Stimulated activated CD4-positive, alpha-beta T cell treated with anti-CD3 and anti-CD28 coated beads, TNF-alpha, amount 100 ng/mL, for 48 hours (primary cell): ENCODE measurements around the gene FOXL3.
A peak's percentile ranks its signal among the peaks of the same experiment; 100 is the strongest.

ENCODE experiments used
- DNase-seq, 3 donors: peaks; one replicate each; pipeline ENCODE4 v3.0.0-alpha.2; 2020; ENCODE audit warnings: low read depth in 3 of 3

The FOXL3 gene

DNA sequence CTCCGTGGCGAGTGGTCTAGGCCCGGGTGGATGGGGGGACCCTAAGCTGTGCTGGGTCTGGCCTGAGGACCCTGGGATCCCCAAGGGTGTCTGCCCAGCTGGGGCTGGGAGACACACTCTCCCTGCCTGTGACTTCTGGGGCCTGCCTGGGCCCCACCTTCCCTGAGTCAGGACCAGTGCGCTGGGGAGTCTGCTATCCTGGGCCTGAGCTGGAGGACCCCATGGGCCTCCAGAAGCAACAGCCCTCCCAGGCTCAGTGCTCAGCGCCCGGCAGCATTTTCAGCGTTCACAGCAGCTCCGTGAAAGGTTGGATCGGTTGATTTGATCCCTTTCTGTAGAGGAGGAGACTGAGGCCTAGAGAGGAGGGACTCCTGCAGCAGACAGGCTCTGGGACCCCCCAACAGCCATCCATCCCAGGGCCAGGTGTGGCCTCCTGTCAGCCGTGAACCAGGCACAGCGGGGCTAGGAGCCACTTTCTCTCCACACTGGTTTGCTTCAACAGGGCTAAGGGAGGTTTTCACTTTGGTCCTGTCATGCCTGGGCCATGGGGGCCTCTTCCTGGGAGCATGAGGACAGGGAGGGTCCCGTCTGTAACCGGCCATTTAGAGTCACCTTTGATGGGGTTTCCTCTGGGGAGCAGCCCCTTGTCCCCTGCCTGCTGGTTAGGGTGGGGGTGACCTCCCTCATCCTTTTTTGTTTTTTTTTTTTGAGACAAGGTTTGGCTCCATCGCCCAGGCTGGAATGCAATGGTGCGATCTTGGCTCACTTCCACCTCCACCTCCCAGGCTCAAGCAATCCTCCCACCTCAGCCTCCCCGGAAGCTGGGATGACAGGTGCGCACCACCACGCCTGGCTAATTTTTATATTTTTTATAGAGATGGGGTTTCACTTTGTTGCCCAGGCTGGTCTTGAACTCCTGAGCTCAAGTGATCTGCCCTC is 12.4 kb downstream of the FOXL3 start:
- no peak for DNase-seq

DNA sequence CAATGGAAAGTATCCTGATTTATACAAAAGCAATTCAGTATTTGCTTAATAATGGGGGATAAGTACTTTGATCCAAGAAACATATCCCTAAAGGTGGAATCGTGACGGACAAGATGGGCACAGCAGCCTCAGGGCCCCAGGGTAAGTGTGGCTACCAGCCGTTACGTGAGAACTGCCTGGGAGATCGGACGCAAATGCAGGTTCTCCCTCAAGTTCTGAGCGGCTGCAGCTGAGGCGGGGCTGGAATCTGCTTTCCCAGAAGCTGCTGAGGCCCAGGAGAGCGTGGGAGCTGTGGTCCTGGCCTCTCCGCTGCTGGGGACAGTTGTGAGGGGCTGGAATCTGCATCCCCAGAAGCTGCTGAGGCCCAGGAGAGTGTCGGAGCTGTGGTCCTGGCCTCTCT is 13.5 kb downstream of the FOXL3 start:
- DNase-seq, result no peak

DNA sequence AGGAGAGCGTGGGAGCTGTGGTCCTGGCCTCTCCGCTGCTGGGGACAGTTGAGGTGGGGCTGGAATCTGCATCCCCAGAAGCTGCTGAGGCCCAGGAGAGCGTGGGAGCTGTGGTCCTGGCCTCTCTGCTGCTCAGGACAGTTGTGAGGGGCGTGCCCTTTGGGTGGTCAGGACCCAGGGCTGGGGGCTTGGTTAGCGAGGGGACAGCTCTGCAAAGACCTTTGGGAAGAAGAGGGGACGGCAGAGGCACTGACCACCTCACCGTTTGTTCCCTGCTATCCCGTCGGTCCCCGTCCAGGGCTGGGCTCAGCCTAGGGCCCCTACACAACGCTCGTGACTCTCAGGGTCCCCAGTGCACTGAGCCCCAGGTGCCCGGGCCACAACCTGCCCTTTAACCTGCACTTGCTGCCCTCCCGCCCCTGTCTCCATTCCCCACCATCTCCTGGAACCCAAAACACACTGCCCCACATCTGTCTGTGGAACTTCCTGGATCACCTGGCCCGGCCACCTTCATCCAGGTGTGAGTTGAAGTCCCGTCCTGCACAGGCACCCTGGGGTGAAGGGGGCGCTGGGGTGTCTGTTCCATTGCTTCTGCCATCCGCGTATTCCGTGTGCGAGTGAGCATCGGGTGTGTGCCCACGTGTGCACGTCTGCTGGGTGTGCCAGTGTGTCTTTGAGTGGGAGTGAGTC is 14.1 kb downstream of the FOXL3 start:
- no peak for DNase-seq

DNA sequence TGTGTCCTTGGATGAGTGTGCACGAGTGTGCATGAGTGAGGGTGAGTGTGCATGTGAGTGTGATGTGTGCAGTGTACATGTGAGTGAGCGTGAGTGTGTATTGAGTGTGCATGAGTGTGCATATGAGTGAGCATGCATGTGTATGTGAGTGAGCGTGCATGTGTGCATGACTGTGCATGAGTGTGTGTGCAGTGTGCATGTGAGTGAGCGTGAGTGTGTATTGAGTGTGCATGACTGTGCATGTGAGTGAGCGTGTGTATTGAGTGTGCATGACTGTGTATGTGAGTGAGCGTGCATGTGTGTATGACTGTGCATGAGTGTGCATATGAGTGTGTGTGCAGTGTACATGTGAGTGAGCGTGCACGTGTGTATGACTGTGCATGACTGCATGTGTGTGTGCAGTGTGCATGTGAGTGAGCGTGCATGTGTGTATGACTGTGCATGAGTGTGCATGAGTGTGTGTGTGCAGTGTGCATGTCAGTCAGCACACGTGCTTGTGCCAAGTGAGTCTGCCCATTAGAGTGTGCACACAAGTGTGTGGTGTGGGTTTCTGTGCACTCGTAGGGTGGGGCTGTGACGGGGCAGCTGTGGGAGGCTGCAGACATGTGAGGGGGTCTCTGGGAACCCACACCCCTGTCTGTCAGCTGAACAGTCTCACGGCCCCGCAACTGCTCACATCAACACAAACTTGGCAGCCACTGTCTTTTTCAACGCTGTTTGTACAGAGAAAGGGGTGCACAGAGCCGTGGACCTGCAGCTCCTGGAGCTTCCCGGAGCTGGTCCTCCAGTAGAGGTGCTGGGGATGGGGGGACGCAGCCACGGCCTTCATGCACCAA is 14.8 kb downstream of the FOXL3 start:
- DNase-seq, result no peak

DNA sequence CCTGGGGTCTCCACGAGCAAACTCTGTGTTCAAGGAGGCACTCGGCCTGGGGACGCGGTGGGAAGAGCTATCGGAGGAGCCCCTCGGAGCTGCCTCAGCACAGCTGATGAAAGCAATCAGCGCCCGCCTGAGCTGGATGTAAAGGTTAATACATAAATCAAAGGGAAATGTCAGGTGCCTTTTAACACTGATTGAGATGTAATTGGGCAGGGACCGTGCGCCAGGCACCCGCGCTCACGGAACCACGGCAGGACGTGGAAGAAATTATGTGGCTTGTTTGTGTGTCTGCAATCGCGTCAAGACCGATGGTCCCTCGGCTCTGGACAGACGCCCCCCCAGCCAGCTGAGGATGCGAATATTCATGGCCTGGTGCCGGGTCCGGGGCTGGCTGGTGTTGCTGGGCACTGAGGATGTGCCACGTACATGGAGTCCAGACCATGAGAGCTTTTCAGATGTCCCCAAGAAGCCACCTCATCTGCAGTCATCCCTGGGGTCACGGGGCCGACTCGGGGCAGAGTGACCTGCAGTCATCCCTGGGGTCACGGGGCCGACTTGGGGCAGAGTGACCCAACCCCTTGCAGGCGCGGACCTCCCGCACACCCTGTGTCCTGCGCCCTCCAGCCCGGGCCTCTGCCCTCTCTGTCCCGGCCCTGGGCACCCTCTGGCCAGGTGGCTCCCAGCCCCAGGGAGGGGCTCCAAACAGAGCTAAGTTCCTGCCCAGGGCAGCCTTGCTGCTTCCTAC is 15.6 kb downstream of the FOXL3 start:
- no peak for DNase-seq

DNA sequence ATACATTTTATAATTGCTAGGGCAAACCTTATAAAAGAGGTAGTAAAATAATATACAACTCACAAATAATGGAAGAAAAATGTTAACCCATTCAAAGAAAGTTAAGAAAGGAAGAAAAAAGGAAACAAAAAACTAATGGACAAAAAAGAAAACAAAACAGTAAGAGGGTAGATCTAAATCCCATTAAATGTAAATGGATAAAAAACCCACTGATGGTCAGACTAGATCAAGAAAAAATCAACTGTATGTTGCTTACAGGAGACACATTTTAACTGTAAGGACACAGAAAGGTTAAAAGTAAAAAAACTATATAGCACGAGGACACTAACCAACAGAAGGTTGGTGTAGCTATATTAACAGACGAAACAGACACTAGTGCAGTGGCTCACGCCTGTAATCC is 18.0 kb downstream of the FOXL3 start:
- DNase-seq, result no peak

DNA sequence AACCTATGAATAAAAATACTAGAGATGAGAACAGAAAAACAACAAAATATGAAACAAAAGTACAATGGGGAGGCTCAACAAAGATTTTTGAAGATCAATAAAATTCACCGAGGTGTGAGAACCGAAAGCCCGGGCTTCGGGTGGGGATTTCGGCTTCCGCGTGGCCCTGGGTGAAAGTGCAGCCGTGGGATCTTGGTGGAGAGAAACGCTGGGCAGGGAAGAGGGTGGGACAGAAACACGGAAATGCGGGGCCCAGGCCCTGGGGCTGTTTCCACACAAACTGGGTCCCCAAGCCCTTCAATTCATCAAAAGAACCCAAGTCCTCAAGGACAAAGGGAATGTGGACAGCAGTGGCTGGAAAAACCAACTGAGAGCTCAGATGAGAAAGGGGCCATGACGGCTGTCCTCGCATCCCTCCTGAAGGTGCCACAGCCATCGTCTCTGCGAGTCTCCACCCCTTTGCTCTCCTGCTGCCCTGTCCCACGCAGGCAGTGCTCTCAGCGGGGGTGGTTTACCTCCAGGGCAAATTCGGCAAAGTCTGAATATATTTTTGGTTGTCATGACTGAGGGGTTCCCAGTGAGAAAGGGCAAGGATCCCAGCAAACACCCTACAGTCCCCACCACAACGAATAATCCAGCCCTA is 19.7 kb downstream of the FOXL3 start:
- DNase-seq, result no peak

DNA sequence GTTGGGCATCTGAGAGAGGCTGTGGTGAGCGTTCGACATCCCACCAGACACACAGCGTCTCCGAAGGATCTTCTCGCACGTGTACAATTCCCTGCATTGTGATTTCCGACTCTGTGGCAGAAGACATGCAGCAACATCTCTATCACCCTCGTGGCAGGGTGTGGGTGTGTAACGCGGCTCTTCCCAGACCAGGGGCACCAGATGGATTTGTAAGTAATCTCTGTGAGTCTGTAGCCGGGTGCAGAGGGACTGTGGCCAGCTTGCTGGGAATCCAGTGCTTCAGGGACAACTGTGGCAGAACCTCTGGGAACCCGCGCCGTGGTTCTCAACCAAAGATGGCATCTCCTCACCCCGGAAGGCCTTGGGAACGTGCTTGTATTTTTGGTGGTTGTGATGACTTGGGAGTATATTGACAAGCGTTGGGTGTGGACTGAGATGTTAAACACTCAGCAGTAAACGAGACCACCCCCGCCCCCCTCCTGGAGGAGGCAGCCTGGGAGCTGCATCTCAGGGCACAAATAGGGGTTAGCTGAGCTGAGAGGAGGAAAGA is 21.2 kb downstream of the FOXL3 start:
- no peak for DNase-seq

DNA sequence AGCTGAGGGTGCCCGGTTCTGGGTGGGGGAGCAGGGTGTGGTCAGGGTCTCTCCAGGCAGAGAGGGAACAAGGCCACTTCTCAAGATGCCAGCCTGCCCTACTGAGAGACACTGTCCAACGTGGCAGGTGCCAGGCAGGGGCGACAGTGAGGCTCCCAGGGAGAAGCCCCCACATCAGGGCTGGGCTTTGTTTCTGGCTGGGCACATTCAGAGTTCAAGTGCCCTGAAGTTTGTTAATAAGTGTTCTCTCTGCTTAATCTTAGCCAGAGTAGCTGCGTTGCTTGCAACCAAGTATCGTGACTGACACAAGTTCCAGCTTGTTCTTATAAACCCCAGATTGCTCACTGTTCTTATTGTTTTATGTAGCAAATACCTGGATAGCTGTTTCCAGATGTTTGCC is 21.8 kb downstream of the FOXL3 start:
- no peak for DNase-seq

DNA sequence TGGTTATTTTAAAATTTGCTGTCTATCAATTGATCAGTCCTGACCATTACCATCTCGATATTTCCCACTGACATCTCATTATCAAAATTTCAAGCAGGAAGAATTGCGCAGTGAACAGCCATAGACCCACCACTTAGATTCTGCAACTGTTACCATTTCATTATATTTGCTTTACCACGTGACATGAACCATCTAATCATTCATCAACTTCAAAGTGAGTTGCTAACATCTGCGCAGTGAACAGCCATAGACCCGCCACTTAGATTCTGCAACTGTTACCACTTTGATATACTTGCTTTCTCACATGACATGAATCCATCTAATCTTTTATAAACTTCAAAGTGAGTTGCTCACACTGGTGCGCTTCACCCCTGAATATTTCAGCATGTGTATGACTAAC is 22.5 kb downstream of the FOXL3 start:
- DNase-seq, result no peak

DNA sequence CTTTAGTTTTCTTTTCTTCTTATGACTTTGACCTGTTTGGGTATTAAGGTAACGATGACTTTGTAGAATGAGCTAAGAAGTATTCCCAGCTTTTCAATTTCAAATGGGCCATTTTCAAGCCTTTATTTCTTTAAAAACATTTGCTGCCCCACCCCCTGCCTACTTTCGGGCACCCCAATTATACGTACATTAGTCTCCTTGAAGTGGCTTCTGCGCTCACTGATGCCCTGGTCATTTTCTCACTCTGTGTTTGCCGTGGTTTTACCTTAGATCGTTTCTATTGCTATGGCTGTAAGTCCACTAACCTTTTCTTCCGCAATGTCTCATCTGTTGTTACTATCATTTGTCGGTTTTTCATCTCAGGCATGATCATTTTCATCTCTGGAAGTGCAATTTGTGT is 24.9 kb downstream of the FOXL3 start:
- DNase-seq, result no peak

DNA sequence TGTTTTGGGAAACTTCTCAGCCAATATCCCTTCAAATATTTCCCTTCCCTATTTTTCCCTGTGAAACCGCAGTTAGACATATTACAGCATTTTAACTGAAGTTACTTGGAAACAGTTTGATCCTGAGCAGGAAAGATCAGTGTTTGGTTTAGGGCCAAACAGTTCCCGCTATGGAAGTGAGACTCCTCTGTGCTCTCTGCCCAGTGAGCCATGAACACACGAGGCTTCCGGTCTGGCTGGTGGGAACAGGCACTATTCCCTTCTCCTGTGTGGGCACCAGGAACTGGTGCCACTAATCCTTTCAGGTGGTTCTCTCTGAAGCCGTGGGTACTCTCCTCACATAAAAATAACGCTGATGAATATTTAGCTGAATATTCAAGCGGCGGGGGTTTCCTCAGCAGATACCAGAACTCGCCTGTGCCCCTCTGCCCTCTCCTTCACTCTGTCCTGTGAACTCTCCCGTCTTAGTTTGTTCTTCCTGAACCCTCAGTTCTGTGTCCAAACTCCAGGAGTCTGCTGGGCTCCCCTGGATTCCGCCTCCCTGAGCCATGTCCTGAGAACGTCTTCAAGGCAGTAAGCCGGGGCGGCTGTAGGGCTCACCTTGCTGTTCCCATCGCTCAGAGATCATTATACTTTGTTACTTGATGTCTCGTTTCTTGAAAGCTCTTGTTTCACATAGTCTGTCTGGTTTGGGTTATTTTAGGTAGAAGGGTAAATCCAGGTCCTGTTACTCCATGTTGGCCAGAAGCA is 25.7 kb downstream of the FOXL3 start:
- no peak for DNase-seq

DNA sequence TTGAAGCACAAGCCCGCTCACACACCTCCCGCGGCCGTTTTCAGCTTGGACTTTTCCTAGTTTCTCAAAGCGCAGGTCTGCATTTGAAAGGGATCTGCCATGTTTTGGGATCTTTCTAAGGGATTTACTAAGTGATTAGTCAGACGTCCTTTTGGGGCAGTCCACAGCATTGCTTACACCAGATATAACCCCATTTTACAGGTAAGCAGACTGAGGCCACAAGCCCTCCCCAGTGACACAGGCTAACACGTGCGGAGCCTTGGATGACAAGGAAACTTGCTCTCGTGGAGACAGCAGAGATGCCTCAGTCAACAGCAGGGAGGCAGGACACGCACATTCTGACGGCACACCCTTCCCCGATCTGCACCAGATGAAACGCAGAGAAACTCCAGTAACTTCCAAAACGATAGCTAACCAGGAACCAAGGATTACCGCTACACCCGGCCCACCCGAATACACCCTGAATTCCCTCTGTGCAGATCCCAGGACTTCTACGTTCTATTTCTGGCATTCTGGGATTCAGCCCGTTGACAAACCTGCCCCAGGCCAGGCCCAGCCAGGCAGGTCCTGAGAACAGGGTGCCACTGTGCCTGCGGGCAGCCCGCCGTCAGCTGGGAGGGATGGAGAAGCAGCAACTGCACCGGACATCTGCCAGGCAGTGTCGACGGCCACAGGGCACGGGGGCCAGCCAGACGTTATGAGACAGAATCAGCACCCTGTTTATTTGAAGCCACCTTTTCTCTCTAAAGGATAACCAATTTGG is 27.9 kb downstream of the FOXL3 start:
- no peak for DNase-seq

DNA sequence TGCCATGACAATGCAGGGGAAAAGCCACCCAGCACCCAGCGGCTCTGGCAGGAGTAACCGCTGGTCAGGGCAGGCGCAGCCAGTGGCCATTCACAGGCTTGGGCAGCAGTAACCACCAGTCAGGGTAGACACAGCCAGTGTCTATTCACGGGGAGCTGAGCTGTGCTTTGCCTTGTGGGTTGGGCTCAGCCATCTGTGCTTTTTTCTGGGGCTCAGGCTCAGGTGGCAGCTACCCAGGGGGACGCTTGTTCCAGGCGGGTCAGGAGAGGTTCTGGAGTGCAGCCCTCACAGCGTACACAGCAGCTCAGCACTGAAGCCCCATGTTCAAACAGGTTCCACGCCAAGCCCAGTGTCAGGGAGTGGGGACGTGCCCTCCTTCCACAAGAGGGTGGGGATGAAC is 28.5 kb downstream of the FOXL3 start:
- DNase-seq, result no peak

DNA sequence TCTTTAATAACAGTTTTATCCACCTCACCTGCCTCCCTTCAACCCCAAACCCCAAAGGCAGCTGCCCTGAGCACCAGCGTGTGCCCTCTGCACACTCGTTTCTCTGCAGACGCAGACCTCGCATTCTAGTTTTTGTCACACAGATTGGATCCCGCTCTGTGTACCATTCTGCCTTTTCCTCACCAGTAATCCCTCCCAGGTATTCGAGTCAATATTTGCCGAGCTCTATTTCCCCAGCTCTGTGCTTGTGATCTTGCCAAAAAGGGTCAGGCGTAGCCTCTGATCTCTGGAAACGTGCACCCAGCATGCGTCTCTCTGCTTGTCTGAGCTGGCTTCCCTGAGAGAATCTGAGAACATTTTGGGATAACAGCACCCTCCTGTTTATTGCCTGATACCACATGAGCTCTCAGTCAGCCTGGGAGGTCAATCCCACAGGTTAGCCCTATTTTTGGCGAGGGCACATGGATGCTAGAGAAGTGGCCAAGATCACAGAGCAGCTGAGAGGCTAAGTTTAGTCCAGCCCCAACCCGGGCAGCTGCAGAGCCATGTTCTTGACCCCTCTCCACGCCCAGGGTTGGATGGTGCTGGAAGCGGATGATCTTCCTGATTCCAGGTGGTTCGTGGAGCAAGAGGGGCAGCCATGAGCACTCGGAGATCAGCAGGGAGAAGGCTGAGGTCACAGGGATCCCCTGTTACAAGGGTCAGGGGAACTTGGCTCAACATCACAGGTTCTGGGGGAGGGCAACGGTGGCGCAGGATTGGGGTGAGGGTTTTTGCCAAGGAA is 29.1 kb downstream of the FOXL3 start:
- no peak for DNase-seq

DNA sequence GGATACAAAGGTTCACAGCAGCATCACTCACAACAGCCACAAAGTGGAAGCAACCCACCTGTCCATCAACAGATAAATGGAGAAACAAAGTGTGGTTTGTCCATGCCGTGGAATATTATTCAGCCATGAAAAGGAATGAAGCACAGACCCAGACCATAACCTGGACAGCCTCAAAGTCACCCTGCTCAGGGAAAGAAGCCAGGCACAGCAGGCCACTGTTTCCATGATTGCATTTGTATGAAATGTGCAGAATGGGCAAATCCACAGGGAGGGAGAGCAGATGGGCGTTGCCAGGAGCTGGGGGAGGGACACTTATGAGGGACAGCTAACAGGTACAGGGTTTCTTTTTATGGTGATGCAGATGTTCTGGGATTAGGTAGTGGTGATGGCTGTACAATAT is 30.3 kb downstream of the FOXL3 start:
- no peak for DNase-seq

DNA sequence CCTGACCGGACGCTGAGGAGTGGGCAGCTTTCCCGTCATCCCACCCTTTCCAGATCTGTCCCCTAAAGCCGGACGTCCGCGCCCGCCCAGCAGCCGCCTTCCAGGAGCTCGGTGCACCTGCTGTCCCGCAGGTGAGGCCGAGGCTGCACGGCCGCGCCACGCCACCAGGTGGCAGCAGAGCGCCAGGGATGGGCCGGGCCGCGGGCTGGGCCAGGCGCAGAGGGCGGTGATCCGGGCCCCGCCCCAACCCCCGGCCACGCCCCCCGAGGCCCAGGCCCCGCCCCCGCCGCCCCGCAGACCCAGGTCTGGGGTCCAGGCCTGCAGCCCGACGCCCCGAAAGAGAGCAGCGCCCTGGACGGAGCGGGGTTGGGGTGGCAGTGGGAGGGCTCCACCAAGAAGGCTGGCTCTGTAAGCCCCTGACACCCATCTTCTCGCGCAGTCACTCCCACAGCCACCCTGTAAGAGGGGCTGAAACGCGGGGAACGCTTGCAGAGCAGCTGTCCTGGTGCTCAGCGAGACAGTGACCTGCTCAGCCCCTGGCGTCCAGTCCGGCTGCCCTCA is 32.2 kb downstream of the FOXL3 start:
- peak; percentile 71 to 78 (median 71) for DNase-seq

DNA sequence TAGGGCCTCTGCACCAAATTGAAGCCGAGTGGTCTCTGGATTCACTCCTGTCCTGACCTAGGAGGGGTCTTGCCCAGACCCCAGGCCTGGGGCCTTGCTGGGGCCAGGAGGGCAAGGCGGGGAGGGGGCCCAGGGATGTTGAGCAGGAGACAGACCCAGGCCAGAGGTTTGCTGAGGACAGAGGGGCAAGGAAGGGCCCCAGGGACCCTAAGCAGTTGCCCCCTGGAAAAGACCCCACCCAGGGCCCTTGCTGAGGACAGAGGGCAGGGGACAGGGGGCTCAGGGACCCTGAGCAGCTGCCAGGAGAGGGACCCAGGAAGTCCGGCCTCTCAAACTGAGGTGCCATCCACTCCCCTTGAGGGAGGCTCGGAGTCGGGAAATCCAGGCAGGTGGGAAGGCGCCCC is 32.7 kb downstream of the FOXL3 start:
- no peak for DNase-seq
